Measurements from ENCODE around the gene CLTB. TPM values are rescaled to one million over a fixed set of nuclear protein-coding genes. Genes with fewer than 3 reads are reported as not detected.

The CLTB gene
- total RNA-seq, 1 donor from 2014 or later: 38.1 TPM

- TF ChIP-seq CTCF (conservative IDR thresholded peaks at IDR 0.05): no peak
- no peaks in the 10 kb centered on the region for H3K36me3 Mint-ChIP-seq
- H3K9me3 Mint-ChIP-seq: no peaks in the 10 kb centered on the region
- H3K27ac Mint-ChIP-seq: peak overlapping the region; percentile 70
- no peak for DNase-seq (ENCODE audit: extremely low spot score, unreplicated experiment)
- no peak overlapping the region for H3K4me3 Mint-ChIP-seq
- peaks cover 3% of the 10 kb centered on the region for H3K27me3 Mint-ChIP-seq
- peaks cover 27% of the 10 kb centered on the region for H3K4me1 Mint-ChIP-seq (ENCODE audit: unreplicated experiment)
These were observed 2.6 kb downstream of the CLTB start for GRCh38 chr5:176413709-176414191.

GRCh38 chr5:176413255-176413565 is 3.1 kb downstream of the CLTB start:
- TF ChIP-seq CTCF (conservative IDR thresholded peaks at IDR 0.05): no peak
- Mint-ChIP-seq H3K27ac (peak overlapping the region; percentile 76), H3K27me3 (peaks cover 3% of the 10 kb centered on the region), H3K9me3 (no peaks in the 10 kb centered on the region), H3K4me3 (no peak overlapping the region), H3K36me3 (no peaks in the 10 kb centered on the region), H3K4me1 (ENCODE audit: unreplicated experiment) (peaks cover 27% of the 10 kb centered on the region)
- DNase-seq (ENCODE audit: extremely low spot score, unreplicated experiment): no peak

- DNase-seq (ENCODE audit: extremely low spot score, unreplicated experiment): no peak
- TF ChIP-seq CTCF (conservative IDR thresholded peaks at IDR 0.05): no peak
- Mint-ChIP-seq H3K27ac (peak overlapping the region; percentile 76), H3K36me3 (no peaks in the 10 kb centered on the region), H3K4me3 (no peak overlapping the region), H3K9me3 (no peaks in the 10 kb centered on the region), H3K27me3 (peaks cover 3% of the 10 kb centered on the region), H3K4me1 (ENCODE audit: unreplicated experiment) (peaks cover 27% of the 10 kb centered on the region)
These were observed 3.7 kb downstream of the CLTB start for GRCh38 chr5:176412517-176413254.

GRCh38 chr5:176410486-176411180 is 5.7 kb downstream of the CLTB start:
- TF ChIP-seq CTCF (conservative IDR thresholded peaks at IDR 0.05): no peak
- Mint-ChIP-seq H3K36me3 (no peaks in the 10 kb centered on the region), H3K9me3 (no peaks in the 10 kb centered on the region), H3K27ac (peak overlapping the region; percentile 53), H3K27me3 (no peaks in the 10 kb centered on the region), H3K4me3 (peak overlapping the region; percentile 2), H3K4me1 (ENCODE audit: unreplicated experiment) (peaks cover 20% of the 10 kb centered on the region)
- no peak for DNase-seq (ENCODE audit: extremely low spot score, unreplicated experiment)

- H3K9me3 Mint-ChIP-seq: no peaks in the 10 kb centered on the region
- H3K4me3 Mint-ChIP-seq: no peak overlapping the region
- H3K27ac Mint-ChIP-seq: no peak overlapping the region
- no peak for TF ChIP-seq CTCF (conservative IDR thresholded peaks at IDR 0.05)
- H3K27me3 Mint-ChIP-seq: no peaks in the 10 kb centered on the region
- H3K36me3 Mint-ChIP-seq: no peaks in the 10 kb centered on the region
- DNase-seq (ENCODE audit: extremely low spot score, unreplicated experiment): no peak
- H3K4me1 Mint-ChIP-seq (ENCODE audit: unreplicated experiment): peaks cover 14% of the 10 kb centered on the region
These were observed 6.6 kb downstream of the CLTB start for GRCh38 chr5:176409765-176410164.
